ENCODE results near the gene FOXD2.
"Not testable (repeated sequence)": the region's sequence is repeated elsewhere in the genome, so short reads cannot be mapped to it uniquely, and the experiment has no call there.

The FOXD2 gene

GRCh38 chr1:47448462-47449222, 10.8 kb downstream of the FOXD2 start:
- no peak for TF ChIP-seq CTCF (IDR thresholded peaks at IDR 0.05; ENCODE audit: low read depth, low read length, missing control alignments)
- H3K27me3 ChIP-seq (replicated peaks) = peaks cover 61% of the 10 kb centered on the region
- no peak for DNase-seq
- no peaks in the 10 kb centered on the region for H3K36me3 ChIP-seq (replicated peaks)
- H3K27ac ChIP-seq = no peak overlapping the region
- H3K4me3 ChIP-seq (ENCODE audit: low read depth, low read length) = no peak overlapping the region
- in situ Hi-C loops (cut with HindIII; ENCODE audit: low pct_ligation_motif_present, low sequenced_read_pairs) = no loop called here

GRCh38 chr1:47449822-47450552, 12.1 kb downstream of the FOXD2 start:
- in situ Hi-C loops (cut with HindIII; ENCODE audit: low pct_ligation_motif_present, low sequenced_read_pairs) = no loop called here
- peak; percentile 65 for TF ChIP-seq CTCF (IDR thresholded peaks at IDR 0.05; ENCODE audit: low read depth, low read length, missing control alignments)
- Histone ChIP-seq H3K27me3 (replicated peaks) (peaks cover 48% of the 10 kb centered on the region), H3K27ac (no peak overlapping the region), H3K4me3 (ENCODE audit: low read depth, low read length) (no peak overlapping the region), H3K36me3 (replicated peaks) (no peaks in the 10 kb centered on the region)
- DNase-seq = no peak

GRCh38 chr1:47450606-47451005, 12.8 kb downstream of the FOXD2 start:
- DNase-seq = no peak
- TF ChIP-seq CTCF (IDR thresholded peaks at IDR 0.05; ENCODE audit: low read depth, low read length, missing control alignments) = no peak
- Histone ChIP-seq H3K27me3 (replicated peaks) (peaks cover 42% of the 10 kb centered on the region), H3K4me3 (ENCODE audit: low read depth, low read length) (no peak overlapping the region), H3K27ac (no peak overlapping the region), H3K36me3 (replicated peaks) (no peaks in the 10 kb centered on the region)
- in situ Hi-C loops (cut with HindIII; ENCODE audit: low pct_ligation_motif_present, low sequenced_read_pairs) = no loop called here

DNA sequence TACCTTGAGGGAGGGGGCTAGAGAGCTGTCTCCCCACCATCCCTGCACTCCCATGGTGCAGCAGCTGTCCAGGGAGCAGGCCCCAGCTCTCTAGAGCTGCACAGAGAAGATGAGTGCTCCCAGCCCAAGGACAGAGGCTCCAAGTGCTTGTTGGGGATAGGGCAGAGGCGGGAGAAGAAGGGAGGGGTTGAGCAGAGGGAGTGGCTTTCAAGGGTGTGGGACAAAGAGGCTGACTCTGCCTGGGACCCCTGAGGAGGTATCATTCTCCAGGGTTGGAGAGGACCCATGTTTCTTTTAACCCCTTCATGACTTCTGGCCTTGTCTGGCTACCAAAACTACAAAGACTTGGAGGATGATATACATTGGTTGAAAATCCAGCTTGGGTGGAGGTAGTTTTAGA, 14.6 kb downstream of the FOXD2 start:
- peaks cover 25% of the 10 kb centered on the region for H3K27me3 ChIP-seq (replicated peaks)
- no peak overlapping the region for H3K4me3 ChIP-seq (ENCODE audit: low read depth, low read length)
- in situ Hi-C loops (cut with HindIII; ENCODE audit: low pct_ligation_motif_present, low sequenced_read_pairs) = no loop called here
- no peaks in the 10 kb centered on the region for H3K36me3 ChIP-seq (replicated peaks)
- no peak for DNase-seq
- H3K27ac ChIP-seq = no peak overlapping the region
- TF ChIP-seq CTCF (IDR thresholded peaks at IDR 0.05; ENCODE audit: low read depth, low read length, missing control alignments) = no peak

GRCh38 chr1:47453910-47454309, 16.1 kb downstream of the FOXD2 start:
- H3K27me3 ChIP-seq (replicated peaks) = peaks cover 17% of the 10 kb centered on the region
- in situ Hi-C loops (cut with HindIII; ENCODE audit: low pct_ligation_motif_present, low sequenced_read_pairs) = not testable (repeated sequence)

DNA sequence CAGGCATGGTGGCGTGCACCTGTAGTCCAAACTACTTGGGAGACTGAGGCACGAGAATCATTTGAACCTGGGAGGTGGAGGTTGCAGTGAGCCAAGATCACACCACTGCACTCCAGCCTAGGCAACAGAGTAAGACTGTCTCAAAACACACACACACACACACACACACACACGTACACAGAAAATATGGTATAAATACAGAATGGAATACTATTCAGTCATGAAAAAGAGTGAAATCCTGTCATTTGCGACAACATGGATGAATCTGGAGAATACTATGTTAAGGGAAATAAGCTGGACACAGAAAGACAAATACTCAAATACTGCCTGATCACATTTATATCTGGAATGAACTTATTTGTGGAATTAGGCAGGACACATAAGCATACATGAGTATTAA, 18.4 kb downstream of the FOXD2 start:
- Histone ChIP-seq H3K27me3 (replicated peaks) (peaks cover 7% of the 10 kb centered on the region), H3K36me3 (replicated peaks) (no peaks in the 10 kb centered on the region), H3K27ac (no peak overlapping the region), H3K4me3 (ENCODE audit: low read depth, low read length) (no peak overlapping the region)
- in situ Hi-C loops (cut with HindIII; ENCODE audit: low pct_ligation_motif_present, low sequenced_read_pairs) = no loop called here
- no peak for DNase-seq
- no peak for TF ChIP-seq CTCF (IDR thresholded peaks at IDR 0.05; ENCODE audit: low read depth, low read length, missing control alignments)

More at GRCh38 chr1:47453910-47454309, 16.1 kb downstream of the FOXD2 start:
- not testable (repeated sequence) for DNase-seq; H3K4me3 ChIP-seq (ENCODE audit: low read depth, low read length); H3K27ac ChIP-seq; H3K36me3 ChIP-seq (replicated peaks)

DNA sequence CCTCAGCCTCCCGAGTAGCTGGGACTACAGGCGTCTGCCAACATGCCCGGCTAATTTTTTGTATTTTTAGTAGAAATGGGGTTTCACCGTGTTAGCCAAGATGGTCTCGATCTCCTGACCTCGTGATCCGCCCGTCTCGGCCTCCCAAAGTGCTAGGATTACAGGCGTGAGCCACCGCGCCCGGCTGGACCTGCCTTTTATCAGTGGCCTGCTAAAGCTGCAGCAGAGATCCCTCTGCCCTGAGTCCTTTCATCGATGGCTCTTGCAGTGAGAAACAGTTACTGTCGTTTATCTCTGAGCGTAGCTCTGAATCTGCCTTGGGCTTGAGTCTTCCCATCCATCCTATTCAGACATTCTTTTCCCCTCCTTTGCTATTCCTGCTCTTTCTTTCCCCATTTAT, 19.7 kb downstream of the FOXD2 start:
- DNase-seq; H3K36me3 ChIP-seq (replicated peaks); H3K4me3 ChIP-seq (ENCODE audit: low read depth, low read length); in situ Hi-C loops (cut with HindIII; ENCODE audit: low pct_ligation_motif_present, low sequenced_read_pairs); H3K27ac ChIP-seq: not testable (repeated sequence)
- peaks cover 12% of the 10 kb centered on the region for H3K27me3 ChIP-seq (replicated peaks)

Data from brain microvascular endothelial cell (primary cell).